GM10266 (cell line): ENCODE data around the gene CACNB1.

Experiments used
- DNase-seq: peaks from one replicate; pipeline ENCODE4 v3.0.0; 2012; ENCODE audit errors: extremely low spot score
- CTCF ChIP-seq: IDR thresholded peaks from 2 replicates; pipeline ENCODE4 v1.5.1; 2012; ENCODE audit warnings: mild to moderate bottlenecking, low read depth; ENCODE audit not compliant: control insufficient read depth, insufficient read depth; ENCODE audit errors: missing control alignments

CACNB1 gene

GRCh38 chr17:39200070-39200879, 2.8 kb upstream of the CACNB1 start, which contains the start of gene RPL19:
RPL19 (plus strand) TSS chr17:39200283; CDS start chr17:39200345, 62 bp downstream.
- TF ChIP-seq CTCF, result no peak

GRCh38 chr17:39199820-39200069, 2.3 kb upstream of the CACNB1 start:
- peak; percentile 96 for DNase-seq
- no peak for TF ChIP-seq CTCF

More at GRCh38 chr17:39200070-39200879, 2.8 kb upstream of the CACNB1 start, which contains the start of gene RPL19:
- DNase-seq, result peak; percentile 90

GRCh38 chr17:39198186-39198566, 707 bp upstream of the CACNB1 start:
- no peak for DNase-seq

GRCh38 chr17:39196808-39197291, 619 bp downstream of the CACNB1 start:
- no peak for DNase-seq
- no peak for TF ChIP-seq CTCF

More at GRCh38 chr17:39198186-39198566, 707 bp upstream of the CACNB1 start:
- no peak for TF ChIP-seq CTCF

- peak; percentile 49 for DNase-seq
- no peak for TF ChIP-seq CTCF
These were observed 1.1 kb downstream of the CACNB1 start for GRCh38 chr17:39196241-39196807.

- DNase-seq, result peak; percentile 66
These were observed 1.8 kb downstream of the CACNB1 start for GRCh38 chr17:39195568-39196160.

More at GRCh38 chr17:39195568-39196160, 1.8 kb downstream of the CACNB1 start:
- TF ChIP-seq CTCF, result no peak
